Muscle of arm (tissue), 12 donors: ENCODE data around the gene PKIG. TPM values are rescaled to one million over a fixed set of nuclear protein-coding genes. Genes with fewer than 3 reads are reported as not detected.
"Not testable (repeated sequence)": the region's sequence is repeated elsewhere in the genome, so short reads cannot be mapped to it uniquely, and the experiment has no call there.

Experiments used
- DNase-seq: peaks from one replicate; pipeline ENCODE4 v3.0.0-alpha.2; 2013
- polyA plus RNA-seq, 12 donors: library from polyadenylated mRNA; unstranded; fragments of 120-200 nt; gene quantifications; one replicate each; pipeline ENCODE4 v1.2.1, GENCODE V29; 2013; ENCODE audit not compliant: insufficient read length in 12 of 12

Gene PKIG
- polyA plus RNA-seq, 12 donors: 37.8 to 59.4 (median 46.1) TPM; not detected in 1

- DNase-seq: no peak
Measured at GRCh38 chr20:44561876-44562275, 20.5 kb upstream of the PKIG start.

GRCh38 chr20:44566018-44566417 is 16.4 kb upstream of the PKIG start:
- DNase-seq: no peak

GRCh38 chr20:44566811-44567210 is 15.6 kb upstream of the PKIG start:
- no peak for DNase-seq

GRCh38 chr20:44570367-44570766 is 12.0 kb upstream of the PKIG start:
- no peak for DNase-seq

GRCh38 chr20:44571362-44571988 is 10.9 kb upstream of the PKIG start:
- DNase-seq: no peak

- no peak for DNase-seq
Measured at GRCh38 chr20:44572551-44573500, 9.6 kb upstream of the PKIG start.

- DNase-seq: no peak
Measured at GRCh38 chr20:44573501-44573869, 8.9 kb upstream of the PKIG start.

GRCh38 chr20:44574372-44574771 is 8.0 kb upstream of the PKIG start:
- no peak for DNase-seq

GRCh38 chr20:44576297-44576696 is 6.1 kb upstream of the PKIG start:
- DNase-seq: no peak

GRCh38 chr20:44579313-44580081 is 2.9 kb upstream of the PKIG start:
- DNase-seq: no peak

- no peak for DNase-seq
Measured at GRCh38 chr20:44580581-44581268, 1.7 kb upstream of the PKIG start.

- no peak for DNase-seq
Measured at GRCh38 chr20:44581515-44581914, 864 bp upstream of the PKIG start.

GRCh38 chr20:44583157-44583556 is 778 bp downstream of the PKIG start:
- no peak for DNase-seq

- no peak for DNase-seq
Measured at GRCh38 chr20:44584162-44584561, 1.8 kb downstream of the PKIG start.

- DNase-seq: no peak
Measured at GRCh38 chr20:44585057-44585963, 2.9 kb downstream of the PKIG start.

- DNase-seq: no peak
Measured at GRCh38 chr20:44586289-44586911, 4.0 kb downstream of the PKIG start.

GRCh38 chr20:44587035-44587980 is 4.9 kb downstream of the PKIG start:
- DNase-seq: no peak

GRCh38 chr20:44588321-44588720 is 5.9 kb downstream of the PKIG start:
- DNase-seq: not testable (repeated sequence)

- no peak for DNase-seq
Measured at GRCh38 chr20:44589537-44589936, 7.2 kb downstream of the PKIG start.
